Measurements from ENCODE around the gene ISYNA1. TPM values are rescaled to one million over a fixed set of nuclear protein-coding genes. Genes with fewer than 3 reads are reported as not detected.

The ISYNA1 gene
- total RNA-seq, result 50.9 and 57.2 TPM in 2 replicates

DNA sequence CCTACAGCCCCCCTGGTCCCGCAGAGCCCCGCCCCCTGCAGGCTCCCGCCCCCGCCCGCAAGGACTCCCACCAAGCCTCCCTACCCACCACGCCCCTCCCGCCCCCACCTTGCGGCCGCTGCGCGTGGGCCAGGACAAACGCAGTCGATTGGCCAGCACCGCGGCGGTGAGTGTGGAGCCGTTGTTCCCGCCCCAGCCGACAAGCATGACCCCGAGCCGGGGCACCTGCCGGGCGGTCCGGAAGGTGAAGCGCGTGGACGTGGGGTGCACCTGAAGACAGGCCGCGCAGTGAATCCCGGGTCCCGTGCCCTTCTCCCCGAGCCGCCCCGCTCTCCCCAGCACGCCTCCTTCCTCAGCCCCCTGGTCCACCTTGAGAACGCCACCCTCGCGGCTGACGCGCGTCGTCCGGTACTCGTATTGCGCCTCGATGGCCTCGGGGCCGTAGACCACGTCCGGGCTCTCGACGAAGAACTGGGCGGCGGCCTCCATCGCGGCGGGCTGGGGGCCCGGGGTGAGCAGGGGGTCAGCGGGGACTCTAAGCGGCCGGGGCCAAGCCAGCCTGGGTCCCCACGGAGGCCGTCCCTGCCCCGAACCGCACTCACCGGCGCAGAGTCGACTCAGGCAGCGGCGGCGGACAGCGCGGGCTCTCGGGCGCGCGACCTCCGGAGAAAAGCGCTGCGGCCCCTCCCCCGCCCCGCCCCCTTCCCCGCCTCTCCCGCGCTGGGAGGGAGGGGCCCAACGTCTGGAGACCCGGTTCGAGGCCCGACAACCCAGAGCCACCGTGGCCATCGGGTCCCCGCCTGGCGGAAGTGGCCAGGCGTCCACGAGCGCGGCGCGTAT is at the start of gene ISYNA1:
Gene ISYNA1 (minus strand): TSS at position 643 of the 840 bp plus-strand sequence. CDS start 154 bp downstream, at position 489.
- no peak for DNase-seq (ENCODE audit: extremely low read depth, low read depth, low spot score)

DNA sequence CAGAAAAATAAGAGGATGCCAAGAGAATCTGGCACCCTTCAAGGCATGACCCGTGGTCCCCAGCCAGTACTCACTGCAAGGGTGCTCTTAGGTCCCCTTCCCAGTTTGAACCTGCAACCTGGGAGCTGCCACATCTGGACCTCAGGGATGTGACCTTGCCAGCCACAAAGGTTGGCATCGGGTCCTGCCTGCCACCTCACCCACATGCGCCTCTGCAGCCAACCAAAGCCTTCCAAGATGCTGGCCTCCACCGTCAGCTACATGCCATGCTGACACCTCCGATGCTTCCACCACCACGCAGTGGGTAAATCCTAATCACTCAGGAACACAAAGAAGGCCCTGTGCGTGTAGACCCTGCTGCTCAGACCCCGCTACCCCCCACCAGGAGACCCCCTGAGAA is 48.8 kb upstream of the ISYNA1 start:
- no peak for DNase-seq (ENCODE audit: extremely low read depth, low read depth, low spot score)

DNA sequence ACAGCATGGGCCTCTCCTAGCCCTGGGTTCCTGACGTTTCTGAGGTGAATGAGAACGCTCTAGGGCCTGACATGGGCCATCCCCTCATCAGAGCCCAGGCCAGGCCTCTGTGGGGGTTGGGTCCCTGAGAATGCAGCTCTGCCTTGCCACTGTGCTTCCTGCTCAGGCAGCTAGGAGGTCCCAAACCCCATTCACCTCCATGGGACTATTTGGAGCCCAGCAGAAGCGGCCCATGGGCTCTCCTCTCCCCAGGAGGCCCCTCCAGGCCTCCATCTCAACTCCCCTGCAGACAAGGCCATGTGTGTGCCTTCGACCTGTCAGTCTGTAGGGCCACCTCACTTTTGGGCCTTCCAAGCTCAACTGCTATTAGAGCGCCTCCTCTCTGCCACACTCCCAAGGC is 47.1 kb upstream of the ISYNA1 start:
- DNase-seq (ENCODE audit: extremely low read depth, low read depth, low spot score), result no peak

DNA sequence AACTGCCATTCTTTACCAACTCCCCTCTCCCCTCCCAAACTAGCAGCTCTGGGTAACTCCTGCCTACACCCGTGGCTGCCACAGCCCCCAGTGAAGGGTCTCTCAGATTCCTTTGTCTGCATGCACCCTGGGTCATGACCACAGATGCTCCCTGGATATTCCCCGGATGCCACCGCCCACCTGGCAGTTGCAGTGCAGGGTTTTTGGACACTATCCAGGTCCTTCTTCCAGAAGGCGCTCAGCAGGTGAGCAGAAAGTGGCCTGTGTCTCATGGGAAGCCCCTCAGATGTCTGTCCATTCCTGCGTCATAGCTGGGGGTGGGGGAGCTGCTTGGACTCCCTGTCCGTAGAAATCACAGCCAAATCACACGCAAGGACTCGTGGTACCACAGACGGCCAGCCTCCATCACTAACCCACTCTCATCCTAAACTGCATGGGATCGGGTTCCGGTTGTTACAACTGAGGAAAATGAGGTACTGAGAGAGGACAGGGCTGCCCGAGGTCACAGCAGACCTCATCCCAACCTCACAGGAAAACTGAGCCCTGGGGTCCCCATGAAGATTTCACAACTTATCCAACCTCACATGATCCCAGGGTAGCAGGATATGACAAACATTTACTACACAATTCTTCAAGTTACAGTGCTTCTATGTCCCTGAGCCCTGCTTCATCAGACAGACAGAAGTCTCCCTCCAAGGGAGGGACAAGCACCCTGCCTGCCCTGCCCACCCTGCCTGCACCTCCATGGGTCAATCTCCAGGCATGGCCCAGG is 45.4 kb upstream of the ISYNA1 start:
- no peak for DNase-seq (ENCODE audit: extremely low read depth, low read depth, low spot score)

DNA sequence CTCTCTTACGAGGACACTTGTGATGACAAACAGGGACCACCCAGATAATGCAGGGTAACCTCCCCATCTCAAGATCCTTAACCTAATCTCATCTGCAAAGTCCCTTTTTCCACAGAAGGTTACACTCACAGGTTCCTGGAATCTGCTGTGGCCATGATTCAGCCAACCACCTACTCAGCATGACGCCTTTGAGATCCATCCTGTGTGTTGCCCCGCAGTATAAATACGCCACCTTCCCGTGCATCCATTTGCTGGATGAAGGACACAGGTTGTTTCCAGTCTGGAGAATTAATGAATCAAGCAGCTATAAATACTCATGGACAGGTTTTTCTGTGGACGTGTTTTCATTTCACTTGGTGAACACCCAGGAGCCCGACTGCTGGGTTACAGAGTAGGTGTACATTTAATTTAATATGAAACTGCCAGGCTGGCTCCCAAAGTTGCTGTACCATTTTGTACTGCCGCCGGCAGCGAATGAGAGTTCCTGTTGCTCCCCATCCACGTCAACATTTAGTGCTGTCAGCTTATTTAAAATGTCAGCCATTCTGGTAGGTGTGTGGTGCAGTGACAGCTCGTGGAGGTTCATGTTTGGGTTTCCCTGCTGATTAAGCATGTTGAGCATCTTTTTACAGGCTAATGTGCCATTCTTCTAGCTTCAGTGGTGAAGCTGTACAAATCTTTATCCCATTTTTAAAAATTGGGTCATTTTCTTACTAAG is 43.7 kb upstream of the ISYNA1 start:
- DNase-seq (ENCODE audit: extremely low read depth, low read depth, low spot score), result no peak

DNA sequence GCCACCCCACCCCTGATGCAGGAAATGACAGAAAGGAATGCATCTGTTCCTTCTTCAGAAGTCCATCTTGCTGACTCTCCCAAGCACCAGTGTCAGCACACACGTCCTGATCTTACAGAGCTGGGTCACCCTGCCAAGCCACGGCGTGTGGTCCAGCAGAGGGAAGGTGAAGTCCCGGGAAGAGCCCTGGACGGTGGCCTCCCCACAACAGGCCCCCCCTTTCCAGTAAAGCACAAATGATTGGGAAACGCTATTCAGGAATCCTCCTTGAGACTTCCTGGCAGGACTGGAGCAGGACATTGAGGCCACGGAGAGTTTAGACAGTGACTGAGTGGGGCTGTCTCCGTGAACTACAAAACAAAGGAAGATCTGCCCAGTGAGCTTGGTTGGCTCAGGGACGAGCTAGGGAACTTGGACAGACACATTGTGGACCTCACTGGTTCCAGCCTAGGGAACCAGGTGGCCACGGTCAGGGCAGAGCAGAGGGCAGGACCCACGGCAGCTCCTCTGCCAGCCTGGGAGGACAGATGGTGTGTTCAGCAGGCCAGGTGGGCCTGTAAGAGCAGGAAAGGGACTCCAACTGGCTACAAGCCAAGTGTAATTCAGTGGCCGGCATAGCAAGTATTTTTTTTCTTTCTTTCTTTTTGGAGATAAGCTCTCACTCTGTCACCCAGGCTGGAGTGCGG is 42.2 kb upstream of the ISYNA1 start:
- no peak for DNase-seq (ENCODE audit: extremely low read depth, low read depth, low spot score)

DNA sequence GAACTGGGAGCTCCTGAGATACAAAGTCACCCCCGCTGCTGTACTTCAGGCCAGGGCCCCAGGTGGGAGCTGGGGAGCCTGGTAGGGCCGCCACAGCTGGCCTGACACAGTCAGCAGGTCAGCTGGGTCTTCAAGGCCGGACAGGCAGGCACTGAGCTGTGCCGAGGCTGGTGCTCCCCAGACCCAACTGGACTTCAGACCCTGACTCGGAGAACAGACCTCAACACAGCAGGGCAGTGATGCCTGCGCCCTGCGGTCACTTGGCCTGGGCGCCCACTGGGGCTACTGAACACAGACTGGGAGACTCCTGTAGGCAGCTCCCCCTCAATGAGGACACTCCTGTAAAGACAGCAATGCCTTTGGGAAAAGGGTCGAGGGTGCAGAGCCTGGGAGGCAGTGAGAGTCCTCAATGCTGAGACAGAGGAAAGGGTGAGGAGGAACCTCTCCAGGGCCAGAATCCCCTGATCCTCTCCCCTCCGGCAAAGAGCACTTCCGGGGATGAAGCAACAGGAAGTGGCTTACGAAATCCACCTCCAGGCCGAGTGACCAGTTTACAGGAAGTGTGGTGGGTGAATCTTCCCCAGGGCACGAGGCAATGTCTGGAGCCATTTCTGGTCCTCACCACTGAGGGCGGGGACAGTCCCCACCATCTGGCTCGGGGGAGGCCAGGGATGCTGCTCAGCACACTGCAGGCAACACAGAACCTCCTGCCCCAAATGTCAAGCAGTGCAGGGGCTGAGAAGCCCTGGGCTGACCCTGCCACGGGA is 40.8 kb upstream of the ISYNA1 start:
- no peak for DNase-seq (ENCODE audit: extremely low read depth, low read depth, low spot score)

DNA sequence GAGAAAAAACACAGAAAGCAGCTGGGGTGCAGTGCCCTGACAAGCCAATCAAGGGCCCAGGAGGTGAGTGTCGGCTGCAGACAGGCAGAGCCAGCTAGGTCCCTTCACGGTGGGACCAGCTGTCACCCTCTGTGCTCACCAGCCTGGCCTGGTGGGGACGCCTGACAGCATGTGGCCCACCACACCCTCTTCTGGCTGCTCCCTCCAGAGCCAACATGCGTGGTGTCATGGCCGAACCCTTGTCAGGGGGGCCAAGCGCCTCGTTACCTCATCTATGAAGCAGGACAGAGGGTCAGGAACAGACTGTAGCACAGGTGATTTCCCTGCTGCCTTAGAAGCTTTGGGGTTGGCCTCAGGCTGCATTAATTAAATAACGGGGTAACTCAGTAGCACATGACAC is 40.0 kb upstream of the ISYNA1 start:
- no peak for DNase-seq (ENCODE audit: extremely low read depth, low read depth, low spot score)

DNA sequence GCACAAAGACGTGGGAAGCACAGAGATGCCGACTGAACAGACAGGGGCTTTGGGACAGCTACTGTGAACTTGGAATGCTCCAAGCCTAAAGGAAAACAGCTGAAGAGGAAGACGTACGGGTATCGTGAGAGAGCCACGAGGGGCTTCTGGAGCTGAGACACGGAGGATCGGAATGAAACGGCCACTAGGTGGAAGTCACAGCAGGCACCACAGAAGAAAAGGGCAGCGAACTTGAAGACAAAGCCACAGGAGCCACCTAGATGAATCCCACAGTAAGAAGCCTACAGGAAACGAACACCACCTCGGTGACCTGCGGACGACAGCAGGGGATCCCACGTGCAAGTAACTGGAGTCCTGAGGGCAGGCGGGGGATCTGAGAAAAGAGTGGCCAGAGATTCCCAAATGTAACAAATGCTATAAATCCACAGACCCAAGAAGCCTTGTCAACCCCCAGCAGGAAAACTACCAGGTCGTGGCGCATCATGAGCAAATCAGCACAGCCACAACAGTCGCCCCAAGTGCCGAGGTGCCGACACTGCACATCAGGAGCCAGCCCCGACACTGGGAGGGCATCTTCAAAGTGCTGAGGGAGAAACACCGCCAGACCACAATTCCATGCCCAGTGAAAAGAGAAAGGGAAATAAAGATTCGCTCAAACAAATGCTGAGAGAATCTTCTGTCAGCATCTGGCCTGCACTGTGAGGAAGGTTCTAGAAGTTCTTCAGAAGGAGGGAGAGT is 39.3 kb upstream of the ISYNA1 start:
- no peak for DNase-seq (ENCODE audit: extremely low read depth, low read depth, low spot score)

DNA sequence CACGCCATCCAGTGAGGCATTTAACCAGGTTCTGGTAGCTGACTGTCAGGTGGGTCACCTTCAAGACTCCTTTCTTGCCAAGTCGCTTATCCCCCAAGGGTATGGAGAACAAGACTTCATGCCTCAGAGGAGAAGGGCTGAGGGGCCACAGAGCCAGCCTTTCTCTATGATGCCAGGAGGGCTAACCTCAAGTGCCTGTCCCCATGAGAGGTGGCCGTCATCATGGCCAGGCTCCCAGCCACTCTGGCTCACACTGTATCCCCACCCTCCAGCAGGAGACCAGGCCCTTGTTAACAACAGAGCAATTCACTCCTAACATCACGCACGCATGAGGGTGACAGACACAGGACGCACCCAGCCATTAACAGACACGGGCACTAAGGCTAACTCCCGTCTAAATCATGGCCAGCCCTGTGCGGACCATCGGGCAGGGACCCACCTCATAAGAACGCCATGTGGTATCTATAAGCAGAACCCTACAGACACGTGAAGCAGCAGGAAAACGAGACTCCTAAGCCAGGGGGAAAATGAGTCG is 38.6 kb upstream of the ISYNA1 start:
- no peak for DNase-seq (ENCODE audit: extremely low read depth, low read depth, low spot score)

DNA sequence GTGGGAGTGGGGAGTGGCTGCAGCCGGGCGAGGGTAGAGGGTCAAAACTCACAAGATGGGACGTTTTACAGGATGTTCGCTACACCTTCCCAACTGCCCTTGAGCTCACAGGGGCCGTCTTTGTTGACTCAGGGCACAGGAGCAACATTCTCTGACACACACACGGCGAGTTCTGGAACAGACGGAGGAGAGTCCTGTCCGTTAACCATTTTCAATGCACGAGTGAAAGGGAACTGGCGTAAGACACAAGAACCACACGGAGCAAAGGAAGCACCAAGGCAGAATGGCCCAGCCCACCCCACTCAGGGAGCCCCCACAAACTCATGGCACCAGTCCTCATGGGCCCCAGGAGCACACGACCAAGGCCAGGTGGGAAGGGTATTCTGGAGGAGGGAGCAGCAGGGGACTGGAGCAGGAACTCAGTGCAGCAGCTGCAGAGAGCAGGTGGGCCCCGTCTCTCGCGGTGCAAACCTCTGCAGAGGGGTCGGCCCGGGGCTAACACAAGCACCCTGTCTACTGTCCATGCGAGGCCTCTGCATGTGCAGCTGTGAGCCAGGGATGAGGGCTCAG is 37.9 kb upstream of the ISYNA1 start:
- DNase-seq (ENCODE audit: extremely low read depth, low read depth, low spot score), result no peak

DNA sequence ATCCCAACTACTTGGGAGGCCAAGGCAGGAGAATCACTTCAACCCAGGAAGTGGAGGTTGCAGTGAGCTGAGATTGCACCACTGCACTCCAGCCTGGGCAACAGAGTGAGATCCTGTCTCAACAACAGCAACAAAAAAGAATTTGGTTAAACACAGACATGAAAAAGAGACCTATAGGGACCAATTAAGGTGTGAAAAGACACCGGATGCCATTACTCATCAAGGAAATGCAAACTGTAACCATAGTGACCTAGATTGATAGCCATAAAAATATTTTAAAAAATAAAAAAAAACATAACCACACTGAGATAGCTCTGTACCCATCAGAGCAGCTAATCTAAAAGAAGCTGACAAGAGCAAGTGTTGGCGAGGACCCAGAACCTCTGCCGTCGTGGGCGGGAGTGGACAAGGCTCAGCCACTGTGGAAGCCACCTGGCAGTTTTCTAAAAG is 37.1 kb upstream of the ISYNA1 start:
- no peak for DNase-seq (ENCODE audit: extremely low read depth, low read depth, low spot score)

DNA sequence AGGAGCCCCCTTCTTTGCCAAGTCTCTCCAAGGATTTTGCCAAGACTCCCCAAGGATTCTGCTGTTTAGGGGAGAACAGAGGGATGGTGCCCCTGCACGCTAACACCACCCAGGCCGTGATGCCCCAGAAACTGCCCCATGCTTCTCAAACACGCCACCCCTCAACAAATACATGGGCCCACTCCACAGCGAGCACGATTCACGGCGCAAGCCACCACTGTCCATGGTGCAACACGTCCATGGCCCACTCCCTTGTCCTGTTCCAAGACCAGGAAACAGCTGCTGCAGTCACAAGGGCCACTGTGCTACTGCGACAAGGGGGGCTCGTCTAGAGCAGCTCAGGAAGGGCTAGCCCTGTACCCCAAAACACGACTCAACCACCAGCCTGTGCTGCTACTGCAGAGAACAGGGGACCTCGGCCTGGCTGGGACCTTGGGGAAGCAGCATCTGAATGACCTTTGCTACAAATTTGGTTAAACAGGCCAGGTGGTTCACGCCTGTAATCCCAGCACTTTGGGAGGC is 36.5 kb upstream of the ISYNA1 start:
- no peak for DNase-seq (ENCODE audit: extremely low read depth, low read depth, low spot score)

DNA sequence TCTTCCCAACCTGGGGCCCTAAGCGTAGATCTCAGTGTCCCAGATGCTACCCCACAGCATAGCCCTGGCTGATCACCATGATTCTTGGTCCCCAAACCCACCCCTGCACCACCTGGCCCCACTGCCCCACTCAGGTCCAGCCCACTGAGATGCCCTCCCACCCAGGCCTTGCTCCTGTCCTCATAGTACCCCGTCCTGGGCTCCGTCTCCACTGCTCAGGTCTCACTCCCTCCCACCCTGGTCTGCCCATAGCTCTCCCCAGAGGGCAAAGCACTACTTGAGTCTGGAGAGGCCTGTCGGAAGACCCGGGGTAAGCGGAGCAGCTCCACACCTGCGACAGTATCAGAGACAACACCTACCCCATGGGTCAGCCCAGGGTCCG is 35.8 kb upstream of the ISYNA1 start:
- no peak for DNase-seq (ENCODE audit: extremely low read depth, low read depth, low spot score)

DNA sequence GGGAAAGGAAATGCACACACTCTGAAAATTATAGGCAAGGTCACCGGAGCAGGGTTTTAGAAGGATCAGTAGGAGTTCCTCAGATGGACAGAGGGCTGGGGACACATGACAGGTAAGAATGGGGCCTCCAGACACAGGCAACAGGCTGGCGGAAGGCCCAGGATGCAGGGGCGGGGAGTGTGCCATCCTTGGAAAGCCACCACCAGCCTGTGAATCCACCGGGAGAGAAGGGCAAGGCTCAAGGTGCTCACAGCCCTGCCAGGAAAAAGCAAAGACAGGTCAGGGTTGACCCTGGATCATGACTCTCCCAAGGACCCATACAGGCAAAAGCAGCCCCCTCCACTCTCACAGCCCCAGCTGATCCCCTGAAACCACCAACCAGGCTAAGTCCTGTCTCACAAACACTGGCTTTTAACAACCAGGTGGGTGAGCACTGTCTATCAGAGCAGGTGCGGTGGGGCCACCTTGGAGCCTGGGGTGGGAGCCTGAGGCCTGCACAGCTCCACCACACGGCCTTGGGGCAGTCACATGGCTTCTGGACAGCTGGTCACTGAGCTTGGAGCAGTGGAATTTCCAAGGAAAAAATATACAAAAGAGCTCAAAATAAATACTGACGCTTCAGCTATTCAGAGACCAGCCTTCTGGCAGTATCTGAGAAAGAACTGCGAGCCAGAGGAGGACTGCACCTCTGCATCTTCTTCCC is 35.2 kb upstream of the ISYNA1 start:
- DNase-seq (ENCODE audit: extremely low read depth, low read depth, low spot score), result no peak

DNA sequence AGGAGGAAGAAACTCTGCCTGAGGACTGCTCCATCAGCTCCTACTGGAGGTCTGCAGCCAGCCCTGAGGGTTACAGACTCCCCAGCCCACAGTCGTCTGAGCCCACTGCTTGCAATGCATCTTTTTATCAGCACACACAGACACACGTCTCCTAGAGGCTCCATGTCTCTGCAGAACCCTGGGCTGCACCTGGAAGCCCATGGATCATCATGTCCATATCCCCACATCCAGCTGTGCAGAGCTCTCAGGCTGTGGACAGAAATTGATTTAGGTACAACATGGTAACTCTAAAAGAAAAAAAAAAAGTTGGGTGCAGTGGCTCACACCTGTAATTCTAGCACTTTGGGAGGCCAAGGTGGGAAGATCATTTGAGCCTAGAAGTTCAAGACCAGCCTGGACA is 32.9 kb upstream of the ISYNA1 start:
- DNase-seq (ENCODE audit: extremely low read depth, low read depth, low spot score), result no peak

DNA sequence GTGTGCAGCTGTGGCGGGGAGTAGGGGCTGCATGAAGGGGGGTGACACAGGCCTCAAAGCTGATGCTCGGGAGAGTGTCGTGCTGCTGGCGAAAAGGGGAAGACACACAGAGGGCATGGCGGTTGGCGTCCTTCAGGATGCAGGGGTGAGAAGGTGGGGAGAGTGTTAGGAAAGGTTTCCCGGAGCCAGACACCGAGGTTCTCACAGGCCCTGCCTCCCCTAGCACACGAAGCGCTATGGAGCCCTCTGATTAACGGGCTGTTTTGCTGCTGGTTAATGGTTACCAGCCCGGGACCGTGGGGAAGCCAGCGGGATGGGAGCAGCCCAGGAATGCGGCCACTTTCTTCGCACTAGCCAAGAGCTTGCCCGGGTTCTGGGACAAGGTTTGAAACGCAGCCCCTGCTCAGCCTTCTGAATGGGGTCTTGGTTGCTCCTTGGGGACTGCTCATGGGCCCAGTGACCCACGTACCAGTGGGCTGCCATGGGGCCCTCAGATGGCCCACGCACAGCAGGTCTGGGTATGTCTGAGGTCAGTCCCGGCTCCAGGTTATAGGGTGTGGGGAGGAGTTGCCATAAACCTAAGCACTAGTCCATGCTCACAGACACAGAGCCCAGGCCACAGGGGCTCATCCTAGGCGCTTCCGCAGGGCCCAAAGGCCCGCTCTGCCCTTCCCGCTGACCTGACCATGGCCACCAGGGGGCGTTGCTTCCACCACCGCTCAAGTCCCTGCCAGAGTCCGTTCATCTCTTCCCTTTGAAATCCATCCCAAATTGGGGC is 31.3 kb upstream of the ISYNA1 start:
- no peak for DNase-seq (ENCODE audit: extremely low read depth, low read depth, low spot score)
